Tibial artery (tissue), 4 donors: ENCODE data around the gene DECR2.

Experiments
- DNase-seq, 2 donors: peaks; one replicate each; pipeline ENCODE4 v3.0.0-alpha.2; 2019
- H3K27ac ChIP-seq, 2 donors: fragments of 200-600 bp; sonication (generic) in 1 of 2; 1 replicate in 1 of 2; 2 replicates in 1 of 2; pipeline ENCODE4 v1.5.1; 2018 to 2019; ENCODE audit warnings: mild to moderate bottlenecking in 1 of 2
- H3K27me3 ChIP-seq, 2 donors: fragments of 200-600 bp; sonication (generic) in 1 of 2; one replicate each; pipeline versions ENCODE4 v1.5.1 to v1.6.0; 2016 to 2019
- H3K36me3 ChIP-seq, 3 donors: fragments of 200-600 bp; sonication (generic) in 2 of 3; one replicate each; pipeline ENCODE4 v1.5.1; 2016 to 2019; ENCODE audit warnings: mild to moderate bottlenecking in 2 of 3
- H3K4me1 ChIP-seq, 4 donors: fragments of 200-600 bp; sonication (generic) in 2 of 4; 1 replicate in 3 of 4; 2 replicates in 1 of 4; pipeline ENCODE4 v1.5.1; 2016 to 2019
- H3K4me3 ChIP-seq, 2 donors: fragments of 200-600 bp; sonication (generic) in 1 of 2; 1 replicate in 1 of 2; 2 replicates in 1 of 2; pipeline ENCODE4 v1.5.1; 2018 to 2019; ENCODE audit warnings: mild to moderate bottlenecking in 2 of 2
- H3K9me3 ChIP-seq, 3 donors: fragments of 200-600 bp; sonication (generic) in 1 of 3; one replicate each; pipeline ENCODE4 v1.5.1; 2016 to 2019
- intact Hi-C: fragments of 100-400 bp; cut with DNase I; formaldehyde crosslinking; loops from one replicate; pipeline ENCODE4 v1.15.0; 2023; ENCODE audit warnings: low total_unique reads
- TF ChIP-seq, protein P1 (sequence below), 2 experiments: fragments of 200-600 bp in 1 of 2; fragments of 450-650 bp in 1 of 2; IDR thresholded peaks; one replicate each; pipeline ENCODE4 v1.5.1; 2017 to 2019; ENCODE audit warnings: antibody characterized with exemption in 2 of 2, mild to moderate bottlenecking in 1 of 2, moderate library complexity in 1 of 2

The DECR2 gene

DNA sequence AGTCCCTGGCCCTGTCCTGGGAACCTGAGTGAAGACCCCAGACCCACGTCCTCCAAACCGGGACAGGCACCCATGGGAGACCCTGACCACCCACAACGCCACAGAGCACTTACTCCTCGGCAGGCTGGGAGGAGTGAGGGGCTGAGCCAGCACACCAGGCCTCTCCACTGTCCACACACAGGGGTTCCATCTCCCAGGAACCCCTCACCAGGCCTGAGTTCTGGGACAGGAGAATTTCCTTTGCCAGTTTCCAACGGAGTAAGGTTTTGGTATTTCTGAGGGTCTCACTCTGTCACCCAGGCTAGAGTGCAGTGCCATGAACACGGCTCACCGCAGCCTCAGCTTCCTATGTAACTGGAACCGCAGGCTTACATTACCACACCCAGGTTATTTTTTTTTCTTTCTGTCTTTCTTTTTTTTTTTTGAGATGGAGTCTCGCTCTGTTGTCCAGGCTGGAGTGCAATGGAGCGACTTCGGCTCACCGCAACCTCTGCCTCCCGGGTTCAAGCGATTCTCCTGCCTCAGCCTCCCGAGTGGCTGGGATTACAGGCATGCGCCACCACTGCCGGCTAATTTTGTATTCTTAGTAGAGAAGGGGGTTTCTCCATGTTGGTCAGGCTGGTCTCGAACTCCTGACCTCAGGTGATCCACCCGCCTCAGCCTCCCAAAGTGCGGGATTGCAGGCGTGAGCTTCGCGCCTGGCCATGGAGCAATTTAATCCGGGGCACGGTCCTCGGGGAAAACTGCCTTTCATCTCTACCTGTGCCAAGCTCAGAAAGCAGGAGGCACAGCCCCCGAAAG, 21.5 kb upstream of the DECR2 start:
- TF ChIP-seq, protein P1, sequence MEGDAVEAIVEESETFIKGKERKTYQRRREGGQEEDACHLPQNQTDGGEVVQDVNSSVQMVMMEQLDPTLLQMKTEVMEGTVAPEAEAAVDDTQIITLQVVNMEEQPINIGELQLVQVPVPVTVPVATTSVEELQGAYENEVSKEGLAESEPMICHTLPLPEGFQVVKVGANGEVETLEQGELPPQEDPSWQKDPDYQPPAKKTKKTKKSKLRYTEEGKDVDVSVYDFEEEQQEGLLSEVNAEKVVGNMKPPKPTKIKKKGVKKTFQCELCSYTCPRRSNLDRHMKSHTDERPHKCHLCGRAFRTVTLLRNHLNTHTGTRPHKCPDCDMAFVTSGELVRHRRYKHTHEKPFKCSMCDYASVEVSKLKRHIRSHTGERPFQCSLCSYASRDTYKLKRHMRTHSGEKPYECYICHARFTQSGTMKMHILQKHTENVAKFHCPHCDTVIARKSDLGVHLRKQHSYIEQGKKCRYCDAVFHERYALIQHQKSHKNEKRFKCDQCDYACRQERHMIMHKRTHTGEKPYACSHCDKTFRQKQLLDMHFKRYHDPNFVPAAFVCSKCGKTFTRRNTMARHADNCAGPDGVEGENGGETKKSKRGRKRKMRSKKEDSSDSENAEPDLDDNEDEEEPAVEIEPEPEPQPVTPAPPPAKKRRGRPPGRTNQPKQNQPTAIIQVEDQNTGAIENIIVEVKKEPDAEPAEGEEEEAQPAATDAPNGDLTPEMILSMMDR (IDR thresholded peaks at IDR 0.05) = no peak
- Histone ChIP-seq H3K36me3 (peaks cover 16 to 27% (median 21%) of the 10 kb centered on the region in 3 donors), H3K27me3 (no peaks in the 10 kb centered on the region), H3K4me3 (peak overlapping the region; percentile 83 to 96), H3K27ac (peak overlapping the region in 1 of 2 donors; percentile 64), H3K4me1 (peaks cover 0 to 41% (median 22%) of the 10 kb centered on the region in 4 donors), H3K9me3 (no peaks in the 10 kb centered on the region)
- DNase-seq = no peak
- intact Hi-C loops = no loop called here

DNA sequence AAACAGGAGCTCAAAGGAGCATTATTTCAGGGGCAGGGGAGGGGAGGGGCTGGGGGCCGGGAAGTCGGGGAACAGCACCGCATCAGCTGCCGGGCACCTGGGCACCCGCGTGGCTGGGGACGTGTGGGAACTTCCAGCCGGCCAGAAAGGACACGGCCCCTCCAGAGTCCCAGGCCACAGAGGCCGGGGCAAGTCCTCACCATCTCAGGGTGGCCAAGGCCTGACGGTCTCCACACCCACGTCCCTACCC, 21.0 kb upstream of the DECR2 start:
- H3K4me1 ChIP-seq = peaks cover 0 to 41% (median 22%) of the 10 kb centered on the region in 4 donors
- TF ChIP-seq, protein P1 (IDR thresholded peaks at IDR 0.05) = no peak
- H3K27me3 ChIP-seq = no peaks in the 10 kb centered on the region
- no peak for DNase-seq
- intact Hi-C loops = no loop called here
- H3K36me3 ChIP-seq = peaks cover 16 to 22% (median 19%) of the 10 kb centered on the region in 3 donors
- peak overlapping the region; percentile 83 to 96 for H3K4me3 ChIP-seq
- no peaks in the 10 kb centered on the region for H3K9me3 ChIP-seq
- H3K27ac ChIP-seq = peak overlapping the region; percentile 51 to 64

DNA sequence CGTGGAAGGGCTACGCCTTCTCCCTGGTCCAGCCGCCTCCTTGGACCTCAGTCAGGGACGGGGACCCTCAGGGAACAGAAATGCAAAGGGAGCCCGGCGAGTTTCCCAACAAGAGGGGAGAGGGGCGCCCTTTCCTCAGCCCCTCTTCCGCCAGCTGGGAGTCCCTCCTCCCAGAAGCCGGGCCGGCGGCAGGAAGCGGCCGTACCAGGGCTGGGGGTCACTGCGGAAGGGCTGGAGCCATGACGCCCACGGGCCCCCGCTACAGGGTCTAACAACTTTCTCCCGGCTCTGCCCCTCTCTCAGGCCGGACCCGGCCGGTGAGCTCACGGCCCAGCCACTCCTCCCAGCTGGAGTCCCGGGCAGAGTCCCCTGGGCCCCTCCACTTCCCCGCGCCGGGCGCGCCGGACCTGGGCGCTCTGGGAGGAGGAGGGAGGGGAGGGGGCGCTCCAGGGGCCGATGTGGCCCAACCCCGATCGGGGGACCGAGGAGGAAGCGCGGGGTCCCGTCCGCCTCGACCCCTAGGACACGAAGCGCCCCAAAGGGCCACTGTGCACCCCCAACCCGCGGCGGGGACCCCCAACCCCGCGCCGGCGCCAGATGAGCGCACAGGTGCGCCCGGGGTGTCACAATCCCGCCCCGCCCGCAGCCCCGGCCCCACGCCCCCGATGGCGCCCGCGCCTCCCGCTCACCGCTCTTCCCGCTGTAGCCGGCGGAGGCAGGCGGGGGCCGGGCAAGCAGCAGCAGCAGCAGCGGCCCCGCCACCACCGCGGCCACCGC, 20.5 kb upstream of the DECR2 start:
- peaks cover 0 to 41% (median 22%) of the 10 kb centered on the region in 4 donors for H3K4me1 ChIP-seq
- no peak for DNase-seq
- peak overlapping the region; percentile 51 to 64 for H3K27ac ChIP-seq
- H3K4me3 ChIP-seq = peak overlapping the region; percentile 83 to 96
- no peaks in the 10 kb centered on the region for H3K27me3 ChIP-seq
- H3K9me3 ChIP-seq = no peaks in the 10 kb centered on the region
- intact Hi-C loops = no loop called here
- peaks cover 11 to 16% (median 14%) of the 10 kb centered on the region in 3 donors for H3K36me3 ChIP-seq
- TF ChIP-seq, protein P1 (IDR thresholded peaks at IDR 0.05) = no peak

DNA sequence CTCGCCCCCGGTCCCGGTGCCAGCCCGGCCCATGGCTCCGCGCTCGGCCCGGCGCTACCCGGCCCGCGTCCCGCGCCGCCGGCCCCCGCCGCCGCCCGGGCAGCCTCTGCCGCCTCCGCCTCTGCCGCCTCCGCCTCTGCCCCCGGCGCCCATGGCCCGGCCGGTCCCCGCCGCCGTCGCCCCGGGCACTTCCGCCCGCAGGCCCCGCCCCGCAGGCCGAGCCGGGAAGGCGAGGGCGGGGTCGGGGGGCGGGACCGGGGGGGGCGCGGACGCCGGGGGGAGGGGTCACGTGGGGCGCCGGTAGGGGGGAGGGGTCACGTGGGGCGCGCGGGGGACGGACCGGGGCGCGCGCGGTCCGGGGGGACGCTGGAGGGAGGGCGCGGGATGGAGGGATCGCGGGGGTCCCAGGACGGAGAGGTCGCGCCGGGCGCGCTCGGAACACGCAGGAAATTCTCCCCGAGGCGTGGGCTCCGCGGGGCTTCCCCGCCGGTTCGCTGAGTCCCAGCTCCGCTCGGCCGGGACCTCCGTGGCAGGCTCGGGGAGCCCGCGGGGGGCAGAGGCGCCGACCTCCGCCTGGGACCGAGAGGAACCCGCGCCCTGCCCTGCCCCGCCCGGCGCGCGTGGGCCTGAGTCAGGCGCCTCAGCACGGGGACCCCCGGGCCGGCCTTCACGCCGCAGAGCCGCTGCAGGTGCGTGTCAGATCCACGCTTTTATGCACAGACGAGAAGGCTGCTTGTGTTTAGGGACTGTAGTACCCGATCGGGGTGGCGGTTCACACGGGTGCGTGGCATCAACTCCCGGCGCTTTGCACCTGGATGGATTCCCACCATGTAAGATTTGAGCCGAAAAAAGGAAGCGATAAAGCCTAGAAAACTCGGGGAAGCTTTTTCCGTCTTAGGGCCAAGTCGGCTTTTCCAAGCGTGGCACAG, 19.6 kb upstream of the DECR2 start, which contains the start of gene PGAP6:
Gene PGAP6 (minus strand): TSS at position 190 of the 929 bp plus-strand sequence. CDS start 157 bp downstream, at position 33.
- TF ChIP-seq, protein P1 (IDR thresholded peaks at IDR 0.05) = no peak
- intact Hi-C loops = no loop called here
- Histone ChIP-seq H3K36me3 (peaks cover 3 to 8% (median 5%) of the 10 kb centered on the region in 3 donors), H3K4me3 (peak within 1 kb of the TSS; percentile 83 to 96), H3K9me3 (no peaks in the 10 kb centered on the region), H3K4me1 (peaks cover 0 to 41% (median 22%) of the 10 kb centered on the region in 4 donors), H3K27ac (peak within 1 kb of the TSS; percentile 86 to 87), H3K27me3 (no peaks in the 10 kb centered on the region)
- DNase-seq = peak; percentile 48 to 86
